Measurements from ENCODE around the gene KIF3C. TPM values are rescaled to one million over a fixed set of nuclear protein-coding genes. Genes with fewer than 3 reads are reported as not detected.
"Not testable (repeated sequence)": the region's sequence is repeated elsewhere in the genome, so short reads cannot be mapped to it uniquely, and the experiment has no call there.

KIF3C gene
- total RNA-seq, 1 donor: 11.8 TPM

- DNase-seq (ENCODE audit: low read depth): no peak
- no peak overlapping the region for H3K4me3 ChIP-seq (ENCODE audit: low read depth, low read length)
- no peak for TF ChIP-seq CTCF (IDR thresholded peaks at IDR 0.05; ENCODE audit: insufficient read depth, low read length)
Measured at GRCh38 chr2:26009567-26009963, 27.3 kb upstream of the KIF3C start.

- peak; percentile 96 for DNase-seq (ENCODE audit: low read depth)
- H3K4me3 ChIP-seq (ENCODE audit: low read depth, low read length): no peak overlapping the region
- no peak for TF ChIP-seq CTCF (IDR thresholded peaks at IDR 0.05; ENCODE audit: insufficient read depth, low read length)
Measured at GRCh38 chr2:26008851-26009566, 26.7 kb upstream of the KIF3C start.

GRCh38 chr2:26008095-26008494 lies 25.8 kb upstream of the KIF3C start:
- no peak for TF ChIP-seq CTCF (IDR thresholded peaks at IDR 0.05; ENCODE audit: insufficient read depth, low read length)
- no peak for DNase-seq (ENCODE audit: low read depth)
- no peak overlapping the region for H3K4me3 ChIP-seq (ENCODE audit: low read depth, low read length)

GRCh38 chr2:26002632-26003310 lies 20.5 kb upstream of the KIF3C start:
- no peak for DNase-seq (ENCODE audit: low read depth)
- H3K4me3 ChIP-seq (ENCODE audit: low read depth, low read length): no peak overlapping the region

GRCh38 chr2:26001743-26002351 lies 19.6 kb upstream of the KIF3C start:
- DNase-seq (ENCODE audit: low read depth): peak; percentile 91
- TF ChIP-seq CTCF (IDR thresholded peaks at IDR 0.05; ENCODE audit: insufficient read depth, low read length): no peak
- no peak overlapping the region for H3K4me3 ChIP-seq (ENCODE audit: low read depth, low read length)

More at GRCh38 chr2:26002632-26003310, 20.5 kb upstream of the KIF3C start:
- TF ChIP-seq CTCF (IDR thresholded peaks at IDR 0.05; ENCODE audit: insufficient read depth, low read length): no peak

- no peak overlapping the region for H3K4me3 ChIP-seq (ENCODE audit: low read depth, low read length)
- no peak for TF ChIP-seq CTCF (IDR thresholded peaks at IDR 0.05; ENCODE audit: insufficient read depth, low read length)
- no peak for DNase-seq (ENCODE audit: low read depth)
Measured at GRCh38 chr2:26000561-26001082, 18.3 kb upstream of the KIF3C start.

- not testable (repeated sequence) for H3K4me3 ChIP-seq (ENCODE audit: low read depth, low read length); DNase-seq (ENCODE audit: low read depth)
Measured at GRCh38 chr2:25999406-25999805, 17.1 kb upstream of the KIF3C start.

GRCh38 chr2:25998816-25999383 lies 16.6 kb upstream of the KIF3C start:
- not testable (repeated sequence) for DNase-seq (ENCODE audit: low read depth); H3K4me3 ChIP-seq (ENCODE audit: low read depth, low read length)

Data from fibroblast of the aortic adventitia (primary cell).